Testis (tissue), 3 donors: ENCODE data around the gene GPR155. TPM values are rescaled to one million over a fixed set of nuclear protein-coding genes. Genes with fewer than 3 reads are reported as not detected.

Source experiments
- DNase-seq: peaks from one replicate; pipeline ENCODE4 v3.0.0-alpha.2; 2019
- H3K27ac ChIP-seq, 2 donors: fragments of 200-600 bp; sonication (generic); one replicate each; pipeline ENCODE4 v1.5.1; 2019
- H3K27me3 ChIP-seq: fragments of 200-600 bp; sonication (generic); one replicate; pipeline ENCODE4 v1.5.1; 2019
- H3K36me3 ChIP-seq: fragments of 200-600 bp; sonication (generic); one replicate; pipeline ENCODE4 v1.5.1; 2017; ENCODE audit warnings: low read depth; ENCODE audit errors: missing control alignments
- H3K4me1 ChIP-seq: fragments of 200-600 bp; sonication (generic); one replicate; pipeline ENCODE4 v1.5.1; 2019
- H3K4me3 ChIP-seq, 2 donors: fragments of 200-600 bp; sonication (generic); one replicate each; pipeline ENCODE4 v1.5.1; 2017 to 2019
- H3K9me3 ChIP-seq: fragments of 200-600 bp; sonication (generic); one replicate; pipeline ENCODE4 v1.5.1; 2017
- CTCF ChIP-seq, 3 experiments: fragments of 450-650 bp in 2 of 3; fragments of 200-600 bp in 1 of 3; sonication (generic) in 1 of 3; IDR thresholded peaks; one replicate each; pipeline ENCODE4 v1.5.1; 2016 to 2019; ENCODE audit warnings: antibody characterized with exemption in 3 of 3, mild to moderate bottlenecking in 2 of 3, moderate library complexity in 1 of 3
- POLR2A ChIP-seq: fragments of 450-650 bp; IDR thresholded peaks from one replicate; pipeline ENCODE4 v1.6.1; 2017; ENCODE audit warnings: antibody characterized with exemption, mild to moderate bottlenecking, moderate library complexity
- whole genome bisulfite sequencing, 2 donors: methylation state at CpG; one replicate each; pipeline ENCODE4 v1.1.5; 2018; 5-methylcytosine and 5-hydroxymethylcytosine counted together
- intact Hi-C: fragments of 100-400 bp; cut with DNase I; formaldehyde crosslinking; loops from one replicate; pipeline ENCODE4 v1.15.1; 2023; ENCODE audit warnings: low total_unique reads
- polyA plus RNA-seq: library from polyadenylated mRNA; stranded (reverse); fragments of 350-450 nt; fragmentation: Illumina TruSeq; extraction: RNeasy Lipid Tissue Mini Kit (QIAGEN cat#74804); gene quantifications from one replicate; pipeline ENCODE4 v1.2.3, GENCODE V29; 2014; ENCODE audit warnings: low read depth, low replicate concordance; ENCODE audit not compliant: insufficient read depth
- total RNA-seq, 2 donors: library from RNA; depleted of rRNA; stranded (reverse); fragments of >200 nt; gene quantifications; one replicate each; pipeline ENCODE4 v1.2.3, GENCODE V29; 2016

The GPR155 gene
- total and polyA plus RNA-seq, 3 donors from 2014 or later = 2.5 to 4.0 (median 3.6) TPM

DNA sequence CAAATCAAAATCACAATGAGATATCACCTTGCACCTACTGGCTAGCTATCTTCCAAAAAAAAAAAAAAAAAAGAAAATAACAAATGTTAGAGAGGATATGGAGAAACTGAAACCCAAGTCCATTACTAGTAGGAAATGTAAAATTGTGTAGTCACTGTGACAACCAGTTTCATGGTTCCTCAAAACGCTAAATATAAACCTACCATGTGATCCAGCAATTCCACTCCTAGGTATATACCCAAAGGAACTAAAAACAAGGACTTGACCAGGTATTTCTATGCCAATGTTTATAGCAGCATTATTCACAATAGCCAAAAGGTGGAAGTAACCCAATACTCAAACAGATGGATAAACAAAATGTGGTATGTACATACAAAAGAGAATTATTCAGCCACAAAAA, 103.0 kb downstream of the GPR155 start:
- no peaks in the 10 kb centered on the region for H3K9me3 ChIP-seq
- no peaks in the 10 kb centered on the region for H3K27me3 ChIP-seq
- no peak overlapping the region for H3K4me3 ChIP-seq
- no peak overlapping the region for H3K27ac ChIP-seq
- TF ChIP-seq CTCF (IDR thresholded peaks at IDR 0.05) (no peak), POLR2A (no peak)
- H3K4me1 ChIP-seq = no peaks in the 10 kb centered on the region
- H3K36me3 ChIP-seq = no peaks in the 10 kb centered on the region
- no peak for DNase-seq
- intact Hi-C loops = no loop called here
- WGBS, 2 donors = 91 to 92% methylated on average over 1 of the region's 1 CpG

Other genes starting within 250 kb of the GPR155 start
- gene OLA1, start 238.5 kb downstream of the GPR155 start, total RNA-seq = 10 to 100 TPM; 58.0 to 63.6 TPM
- 118 TPM for gene OLA1, start 238.5 kb downstream of the GPR155 start, polyA plus RNA-seq
- gene SP9, start 152.1 kb downstream of the GPR155 start, total RNA-seq = 1 to 10 TPM in 1 of 2 donors, under 1 TPM in 1; 0.74 to 1.5 TPM
- 0.74 TPM for gene SP9, start 152.1 kb downstream of the GPR155 start, polyA plus RNA-seq
- 10 to 100 TPM; 20.2 to 29.1 TPM for gene SCRN3, start 91.3 kb downstream of the GPR155 start, total RNA-seq
- 18.3 TPM for gene SCRN3, start 91.3 kb downstream of the GPR155 start, polyA plus RNA-seq
- 10 to 100 TPM in 1 of 2 donors, 1 to 10 TPM in 1; 8.5 to 11.1 TPM for gene WIPF1, start 110.8 kb upstream of the GPR155 start, total RNA-seq
- 16.9 TPM for gene WIPF1, start 110.8 kb upstream of the GPR155 start, polyA plus RNA-seq